Activated CD8-positive, alpha-beta T cell treated with anti-CD3 and anti-CD28 coated beads for 36 hours (primary cell): ENCODE results near the gene PRICKLE3. TPM values are rescaled to one million over a fixed set of nuclear protein-coding genes. Genes with fewer than 3 reads are reported as not detected.
A peak's percentile ranks its signal among the peaks of the same experiment; 100 is the strongest.

Experiments
- ATAC-seq: fragments of 200-7000 bp; cut with Tn5 transposase; one replicate; pipeline ENCODE4 v1.10.0; 2021; ENCODE audit warnings: mild to moderate bottlenecking, moderate library complexity
- CTCF ChIA-PET: fragments of 350-600 bp; sonication (Branson Sonifier 250); formaldehyde crosslinking; loops from one replicate; lab custom pipeline; 2021; ENCODE audit warnings: antibody characterized with exemption; lab: Charles Lee
- POLR2A ChIA-PET: fragments of 350-600 bp; sonication (Branson Sonifier 250); formaldehyde crosslinking; loops from one replicate; lab custom pipeline; 2021; ENCODE audit warnings: antibody characterized with exemption; lab: Charles Lee
- DNase-seq: peaks from one replicate; pipeline ENCODE4 v3.0.0-alpha.2; 2020
- H3K27ac Mint-ChIP-seq: one replicate; pipeline ENCODE4 v1.8.0; 2021; ENCODE audit warnings: mild to moderate bottlenecking, mixed read lengths
- H3K27me3 Mint-ChIP-seq: one replicate; pipeline ENCODE4 v1.8.0; 2021; ENCODE audit warnings: mixed read lengths
- H3K36me3 Mint-ChIP-seq: one replicate; pipeline ENCODE4 v1.8.0; 2021; ENCODE audit warnings: low read depth, mixed read lengths
- H3K4me1 Mint-ChIP-seq: one replicate; pipeline ENCODE4 v1.8.0; 2021; ENCODE audit warnings: low read depth, mixed read lengths
- H3K4me3 Mint-ChIP-seq: one replicate; pipeline ENCODE4 v1.8.0; 2021; ENCODE audit warnings: mild to moderate bottlenecking, moderate library complexity, mixed read lengths
- H3K9me3 Mint-ChIP-seq: one replicate; pipeline ENCODE4 v1.8.0; 2021; ENCODE audit warnings: mixed read lengths
- intact Hi-C: fragments of 100-400 bp; cut with micrococcal nuclease; formaldehyde crosslinking; loops from one replicate; pipeline ENCODE4 v1.10.0; 2022
- total RNA-seq, 2 experiments: library from RNA; stranded (reverse); gene quantifications; one replicate each; pipeline ENCODE4 v1.2.3, GENCODE V29; 2021
- TF ChIP-seq, protein P1 (sequence below): fragments of 200-600 bp; IDR thresholded peaks from one replicate; pipeline ENCODE4 v1.8.0; 2022; ENCODE audit warnings: antibody characterized with exemption, mild to moderate bottlenecking

The PRICKLE3 gene
- total RNA-seq, 2 experiments from 2014 or later = 25.9 TPM

DNA sequence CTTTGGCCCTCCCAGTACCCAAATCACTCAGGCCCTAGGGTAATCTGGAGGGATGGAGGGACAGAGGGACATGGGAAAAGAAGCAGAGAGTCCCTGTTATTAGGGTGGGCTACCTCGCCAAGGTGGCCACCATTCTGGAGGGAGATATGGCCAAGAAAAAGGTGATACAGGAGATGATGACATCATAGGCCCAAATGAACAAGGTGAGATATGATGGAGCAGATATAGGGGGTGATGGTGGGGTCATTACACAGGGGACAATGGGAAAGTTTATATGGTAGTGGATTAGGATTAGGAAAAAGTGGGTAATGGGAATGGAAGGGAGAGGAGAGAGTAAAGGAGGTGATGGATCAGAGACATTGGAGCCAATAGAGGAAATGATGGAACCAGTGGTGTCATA lies 26.7 kb upstream of the PRICKLE3 start:
- Mint-ChIP-seq H3K4me1 (no peaks in the 10 kb centered on the region), H3K36me3 (no peaks in the 10 kb centered on the region), H3K27me3 (no peaks in the 10 kb centered on the region), H3K27ac (no peak overlapping the region), H3K4me3 (no peak overlapping the region), H3K9me3 (no peaks in the 10 kb centered on the region)
- ChIA-PET CTCF (no interaction called here), POLR2A (no interaction called here)
- intact Hi-C loops = no loop called here
- DNase-seq = no peak
- no peak for ATAC-seq
- TF ChIP-seq, protein P1, sequence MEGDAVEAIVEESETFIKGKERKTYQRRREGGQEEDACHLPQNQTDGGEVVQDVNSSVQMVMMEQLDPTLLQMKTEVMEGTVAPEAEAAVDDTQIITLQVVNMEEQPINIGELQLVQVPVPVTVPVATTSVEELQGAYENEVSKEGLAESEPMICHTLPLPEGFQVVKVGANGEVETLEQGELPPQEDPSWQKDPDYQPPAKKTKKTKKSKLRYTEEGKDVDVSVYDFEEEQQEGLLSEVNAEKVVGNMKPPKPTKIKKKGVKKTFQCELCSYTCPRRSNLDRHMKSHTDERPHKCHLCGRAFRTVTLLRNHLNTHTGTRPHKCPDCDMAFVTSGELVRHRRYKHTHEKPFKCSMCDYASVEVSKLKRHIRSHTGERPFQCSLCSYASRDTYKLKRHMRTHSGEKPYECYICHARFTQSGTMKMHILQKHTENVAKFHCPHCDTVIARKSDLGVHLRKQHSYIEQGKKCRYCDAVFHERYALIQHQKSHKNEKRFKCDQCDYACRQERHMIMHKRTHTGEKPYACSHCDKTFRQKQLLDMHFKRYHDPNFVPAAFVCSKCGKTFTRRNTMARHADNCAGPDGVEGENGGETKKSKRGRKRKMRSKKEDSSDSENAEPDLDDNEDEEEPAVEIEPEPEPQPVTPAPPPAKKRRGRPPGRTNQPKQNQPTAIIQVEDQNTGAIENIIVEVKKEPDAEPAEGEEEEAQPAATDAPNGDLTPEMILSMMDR = no peak

DNA sequence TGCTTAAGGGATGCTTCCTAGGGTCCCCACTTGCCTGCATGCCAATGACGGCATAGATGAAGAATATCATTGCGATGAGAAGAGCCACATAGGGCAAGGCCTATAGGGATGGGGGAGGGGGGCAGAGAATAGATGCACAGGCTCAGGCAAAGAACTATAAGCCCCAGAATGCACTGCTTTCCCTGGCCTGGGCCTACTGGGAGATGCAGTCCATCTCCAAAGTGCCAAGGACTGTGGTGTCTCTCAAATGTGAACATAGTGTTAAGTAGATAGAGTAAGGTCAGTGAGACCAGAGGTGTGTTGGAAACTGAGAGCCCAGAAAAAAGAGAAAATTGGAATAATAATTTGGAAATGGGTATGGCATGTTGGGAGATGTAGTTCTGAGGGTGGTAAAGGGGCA lies 26.0 kb upstream of the PRICKLE3 start:
- Mint-ChIP-seq H3K4me1 (no peaks in the 10 kb centered on the region), H3K27me3 (no peaks in the 10 kb centered on the region), H3K9me3 (no peaks in the 10 kb centered on the region), H3K36me3 (no peaks in the 10 kb centered on the region), H3K27ac (no peak overlapping the region), H3K4me3 (no peak overlapping the region)
- intact Hi-C loops = no loop called here
- DNase-seq (no peak), ATAC-seq (no peak)
- POLR2A ChIA-PET = no interaction called here
- CTCF ChIA-PET = no interaction called here
- TF ChIP-seq, protein P1 = no peak

DNA sequence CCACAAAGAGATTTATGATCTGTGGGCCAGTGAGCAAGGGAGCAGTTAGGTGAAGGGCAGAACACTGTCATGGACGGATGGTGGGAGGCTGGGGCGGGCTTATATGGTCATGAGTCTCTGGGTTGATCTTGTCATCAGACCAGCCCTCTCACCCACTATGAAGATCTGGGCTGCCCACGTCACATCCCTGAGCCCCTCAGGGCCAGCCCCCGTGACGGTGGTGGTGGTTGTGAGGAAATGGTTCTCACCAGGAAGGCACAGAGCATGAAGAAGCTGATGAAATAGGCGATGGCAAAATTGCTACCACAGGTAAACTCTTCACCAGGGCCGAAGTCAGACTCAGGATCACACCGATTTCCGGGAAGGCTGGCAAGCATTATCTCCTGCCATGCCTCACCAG lies 24.9 kb upstream of the PRICKLE3 start:
- TF ChIP-seq, protein P1 = no peak
- H3K4me3 Mint-ChIP-seq = no peak overlapping the region
- intact Hi-C loops = no loop called here
- POLR2A ChIA-PET = no interaction called here
- no peak overlapping the region for H3K27ac Mint-ChIP-seq
- H3K9me3 Mint-ChIP-seq = no peaks in the 10 kb centered on the region
- no peaks in the 10 kb centered on the region for H3K27me3 Mint-ChIP-seq
- CTCF ChIA-PET = no interaction called here
- no peaks in the 10 kb centered on the region for H3K4me1 Mint-ChIP-seq
- no peak for ATAC-seq
- no peak for DNase-seq
- H3K36me3 Mint-ChIP-seq = no peaks in the 10 kb centered on the region

DNA sequence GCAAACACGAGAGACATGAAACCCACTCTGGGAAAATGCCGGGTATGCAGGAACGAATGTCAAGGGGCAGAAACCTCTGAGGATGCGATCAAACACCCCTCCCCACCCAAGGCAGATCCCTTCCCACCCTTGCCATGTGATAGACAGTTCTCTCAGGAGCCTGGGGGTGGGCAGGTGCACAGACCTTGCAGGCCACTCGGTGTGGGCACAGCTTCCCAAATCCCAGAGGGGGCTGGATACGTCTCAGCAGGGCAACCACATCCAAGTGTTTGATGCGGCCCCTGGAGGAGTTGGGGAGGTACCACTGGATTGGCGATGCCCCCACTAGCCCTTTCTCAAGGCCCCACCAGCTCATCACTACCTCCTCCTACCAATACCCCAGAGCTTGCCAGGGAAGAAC lies 24.2 kb upstream of the PRICKLE3 start:
- Mint-ChIP-seq H3K27me3 (no peaks in the 10 kb centered on the region), H3K9me3 (no peaks in the 10 kb centered on the region), H3K4me1 (no peaks in the 10 kb centered on the region), H3K36me3 (no peaks in the 10 kb centered on the region), H3K27ac (no peak overlapping the region), H3K4me3 (no peak overlapping the region)
- TF ChIP-seq, protein P1 = no peak
- ChIA-PET CTCF (no interaction called here), POLR2A (interaction anchor here (0.7 kb wide), 1 partner anchor 10 kb away, joined by 3 read pairs; no protein-coding TSS in a partner anchor)
- intact Hi-C loops = no loop called here
- ATAC-seq (no peak), DNase-seq (no peak)

DNA sequence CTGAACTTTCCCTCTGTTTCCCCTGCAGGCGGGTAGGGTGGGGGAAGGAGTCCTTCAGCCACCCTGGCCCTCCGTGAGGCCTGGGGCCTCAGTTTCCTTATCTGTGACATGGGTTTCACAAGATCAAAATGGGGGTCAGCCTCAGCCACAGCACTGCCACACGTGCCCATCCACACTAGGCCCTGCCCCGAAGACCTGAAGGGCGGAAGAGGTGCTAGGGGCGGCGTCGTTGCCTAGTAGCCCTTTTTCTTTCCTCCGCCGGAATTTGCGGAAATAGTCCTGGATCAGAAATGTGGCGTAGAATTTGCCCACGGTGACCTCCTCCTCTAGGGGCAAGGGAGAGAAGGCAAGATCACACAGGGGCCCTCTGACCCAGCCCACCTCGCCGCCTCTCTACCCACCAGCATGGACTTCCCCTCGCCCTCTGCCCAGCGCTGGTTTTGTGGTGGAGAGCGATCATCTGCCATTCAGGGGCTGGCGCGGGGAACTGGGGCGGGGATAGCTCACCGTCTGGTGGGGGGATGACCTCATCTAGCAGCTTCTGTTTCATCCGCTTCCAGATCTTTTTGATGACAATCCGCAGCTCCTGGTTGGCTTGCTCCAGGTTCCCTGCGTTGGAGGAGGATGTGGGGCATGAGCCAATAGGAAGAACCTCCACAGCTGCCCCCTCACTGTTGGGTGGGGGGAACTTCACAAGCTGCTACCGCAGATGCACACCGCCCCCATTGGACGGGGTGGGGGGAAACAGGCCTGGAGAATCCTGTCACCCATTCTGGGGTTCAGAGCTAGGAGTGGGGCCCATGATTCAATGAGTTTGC lies 23.5 kb upstream of the PRICKLE3 start:
- TF ChIP-seq, protein P1 = no peak
- no peaks in the 10 kb centered on the region for H3K4me1 Mint-ChIP-seq
- POLR2A ChIA-PET = interaction anchor here (0.7 kb wide), 1 partner anchor 9 kb away, joined by 3 read pairs; no protein-coding TSS in a partner anchor
- peak overlapping the region; percentile 37 for H3K4me3 Mint-ChIP-seq
- no peaks in the 10 kb centered on the region for H3K9me3 Mint-ChIP-seq
- peak overlapping the region; percentile 55 for H3K27ac Mint-ChIP-seq
- H3K27me3 Mint-ChIP-seq = no peaks in the 10 kb centered on the region
- intact Hi-C loops = no loop called here
- H3K36me3 Mint-ChIP-seq = no peaks in the 10 kb centered on the region
- ATAC-seq = peak; percentile 71
- CTCF ChIA-PET = no interaction called here
- DNase-seq = peak; percentile 60
